ENCODE data around the gene FOXL1.

GRCh38 chr16:86604436-86605193 lies 26.3 kb downstream of the FOXL1 start:
- no peak for TF ChIP-seq CTCF (IDR thresholded peaks at IDR 0.05 in 2 of 3, conservative IDR thresholded peaks at IDR 0.05 in 1 of 3; ENCODE audit: borderline replicate concordance in 1 of 3, insufficient read depth in 1 of 3, low read depth in 2 of 3, low read length in 2 of 3)
- TF ChIP-seq SP1 (IDR thresholded peaks at IDR 0.05; ENCODE audit: low read depth) = no peak
- TF ChIP-seq YY1 (IDR thresholded peaks at IDR 0.05; ENCODE audit: extremely low read depth, insufficient replicate concordance, low read depth, low read length) = no peak
- no peak for TF ChIP-seq EZH2 (IDR thresholded peaks at IDR 0.05)
- TF ChIP-seq EGR1 (IDR thresholded peaks at IDR 0.05; ENCODE audit: low read depth) = no peak

All from HCT116 (cell line).